ENCODE measurements around the gene MOB1A.
"Not testable (repeated sequence)": the region's sequence is repeated elsewhere in the genome, so short reads cannot be mapped to it uniquely, and the experiment has no call there.

MOB1A gene

GRCh38 chr2:74222300-74222650 is 43.6 kb upstream of the MOB1A start:
- DNase-seq (ENCODE audit: extremely low read depth, insufficient read length), result no peak
- TF ChIP-seq CTCF (IDR thresholded peaks at IDR 0.05; ENCODE audit: insufficient read depth, low read length, poor library complexity, severe bottlenecking), result no peak
- no peaks in the 10 kb centered on the region for H3K27me3 ChIP-seq (replicated peaks; ENCODE audit: control insufficient read depth, insufficient read depth, low read length)
- peaks cover 7% of the 10 kb centered on the region for H3K36me3 ChIP-seq (ENCODE audit: control insufficient read depth, insufficient read depth, low read length)
- no peak overlapping the region for H3K4me3 ChIP-seq (replicated peaks; ENCODE audit: low read depth, low read length)

DNA sequence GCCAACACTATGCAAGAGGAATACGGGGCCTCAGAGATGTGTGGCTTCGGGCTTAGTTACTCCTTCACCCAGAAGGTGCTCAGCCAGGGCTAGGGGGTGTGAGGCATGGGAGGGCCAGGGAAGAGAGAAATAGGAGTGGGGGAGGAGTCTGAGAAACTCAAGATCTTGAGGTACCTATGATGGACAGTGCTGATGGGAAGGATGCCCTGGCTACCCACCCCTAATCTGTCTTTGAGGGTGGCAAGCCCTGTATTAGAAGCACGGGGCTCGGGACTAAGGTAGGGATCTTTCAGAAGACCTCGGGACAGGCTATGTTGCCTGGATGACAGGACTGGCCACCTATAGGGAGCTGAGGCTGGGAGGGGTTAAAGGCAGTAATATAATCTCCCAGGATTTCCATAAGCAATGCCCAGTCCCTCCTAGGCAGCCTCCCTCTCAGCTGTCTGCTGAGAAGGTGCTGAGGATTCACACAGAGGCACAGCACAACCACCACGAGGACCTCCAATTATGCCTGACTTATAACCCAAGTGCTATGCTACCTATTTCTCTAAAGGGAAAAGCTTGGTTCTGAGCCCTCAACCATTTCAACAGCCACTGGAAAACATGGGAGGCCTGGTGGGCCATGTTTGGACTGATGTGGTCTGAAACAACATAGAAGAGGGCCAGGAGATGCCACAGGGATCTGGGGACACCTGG is 43.1 kb upstream of the MOB1A start:
- Histone ChIP-seq H3K4me3 (replicated peaks; ENCODE audit: low read depth, low read length) (no peak overlapping the region), H3K36me3 (ENCODE audit: control insufficient read depth, insufficient read depth, low read length) (peaks cover 7% of the 10 kb centered on the region), H3K27me3 (replicated peaks; ENCODE audit: control insufficient read depth, insufficient read depth, low read length) (no peaks in the 10 kb centered on the region)
- no peak for TF ChIP-seq CTCF (IDR thresholded peaks at IDR 0.05; ENCODE audit: insufficient read depth, low read length, poor library complexity, severe bottlenecking)
- no peak for DNase-seq (ENCODE audit: extremely low read depth, insufficient read length)

GRCh38 chr2:74221091-74221490 is 42.4 kb upstream of the MOB1A start:
- Histone ChIP-seq H3K27me3 (replicated peaks; ENCODE audit: control insufficient read depth, insufficient read depth, low read length) (no peaks in the 10 kb centered on the region), H3K36me3 (ENCODE audit: control insufficient read depth, insufficient read depth, low read length) (peaks cover 9% of the 10 kb centered on the region), H3K4me3 (replicated peaks; ENCODE audit: low read depth, low read length) (no peak overlapping the region)
- no peak for TF ChIP-seq CTCF (IDR thresholded peaks at IDR 0.05; ENCODE audit: insufficient read depth, low read length, poor library complexity, severe bottlenecking)
- no peak for DNase-seq (ENCODE audit: extremely low read depth, insufficient read length)

DNA sequence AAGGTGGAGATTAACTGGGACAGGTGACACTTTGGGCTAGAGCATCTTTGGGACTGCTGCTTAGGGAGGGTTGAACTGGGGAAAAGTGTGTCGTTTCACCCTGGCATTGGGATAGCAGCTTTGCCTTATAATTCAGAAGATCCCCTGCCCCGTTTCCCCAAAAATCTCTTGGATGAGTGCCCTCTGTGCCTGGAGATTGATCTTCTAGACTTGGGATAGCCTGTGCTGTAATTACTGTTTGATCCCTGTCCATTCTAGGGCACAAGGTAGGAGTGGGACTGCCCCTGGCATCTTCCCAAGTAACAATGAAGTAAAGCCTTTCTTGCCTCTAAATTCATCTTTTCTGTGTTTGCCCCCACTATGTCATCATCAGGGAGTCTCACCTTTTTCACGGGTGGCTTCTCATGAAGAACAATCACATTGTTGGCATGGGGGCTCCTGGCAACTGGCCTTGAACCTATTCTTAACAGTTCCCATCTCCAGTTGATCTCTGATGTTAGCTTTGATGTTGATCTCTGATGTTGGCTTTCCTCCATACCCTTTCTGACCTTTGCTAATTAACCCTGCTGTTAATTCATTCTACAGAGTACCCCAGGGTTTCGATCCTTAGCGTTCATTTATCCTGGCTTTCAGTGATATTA is 41.3 kb upstream of the MOB1A start:
- no peak for DNase-seq (ENCODE audit: extremely low read depth, insufficient read length)
- no peak for TF ChIP-seq CTCF (IDR thresholded peaks at IDR 0.05; ENCODE audit: insufficient read depth, low read length, poor library complexity, severe bottlenecking)
- Histone ChIP-seq H3K27me3 (replicated peaks; ENCODE audit: control insufficient read depth, insufficient read depth, low read length) (no peaks in the 10 kb centered on the region), H3K36me3 (ENCODE audit: control insufficient read depth, insufficient read depth, low read length) (peaks cover 13% of the 10 kb centered on the region), H3K4me3 (replicated peaks; ENCODE audit: low read depth, low read length) (no peak overlapping the region)

DNA sequence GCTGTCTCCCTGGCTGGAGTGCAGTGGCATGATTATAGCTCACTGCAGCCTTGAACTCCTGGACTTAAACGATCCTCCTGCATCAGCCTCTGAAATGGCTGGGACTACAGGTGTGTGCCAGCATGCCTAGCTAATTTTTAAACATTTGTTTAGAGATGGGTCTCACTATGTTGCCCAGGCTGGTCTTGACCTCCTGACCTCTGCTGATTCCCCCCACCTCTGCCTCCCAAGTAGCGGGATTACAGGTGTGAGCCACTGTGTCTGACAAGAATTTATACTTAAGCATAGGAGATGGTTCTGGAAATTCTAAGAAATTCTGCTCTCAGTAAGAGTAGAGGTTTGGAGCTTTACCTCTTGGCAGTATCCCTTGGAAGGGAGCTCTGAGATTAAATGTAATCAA is 38.0 kb upstream of the MOB1A start:
- DNase-seq (ENCODE audit: extremely low read depth, insufficient read length), result no peak
- no peak for TF ChIP-seq CTCF (IDR thresholded peaks at IDR 0.05; ENCODE audit: insufficient read depth, low read length, poor library complexity, severe bottlenecking)
- no peak overlapping the region for H3K4me3 ChIP-seq (replicated peaks; ENCODE audit: low read depth, low read length)
- peaks cover 19% of the 10 kb centered on the region for H3K36me3 ChIP-seq (ENCODE audit: control insufficient read depth, insufficient read depth, low read length)
- no peaks in the 10 kb centered on the region for H3K27me3 ChIP-seq (replicated peaks; ENCODE audit: control insufficient read depth, insufficient read depth, low read length)

DNA sequence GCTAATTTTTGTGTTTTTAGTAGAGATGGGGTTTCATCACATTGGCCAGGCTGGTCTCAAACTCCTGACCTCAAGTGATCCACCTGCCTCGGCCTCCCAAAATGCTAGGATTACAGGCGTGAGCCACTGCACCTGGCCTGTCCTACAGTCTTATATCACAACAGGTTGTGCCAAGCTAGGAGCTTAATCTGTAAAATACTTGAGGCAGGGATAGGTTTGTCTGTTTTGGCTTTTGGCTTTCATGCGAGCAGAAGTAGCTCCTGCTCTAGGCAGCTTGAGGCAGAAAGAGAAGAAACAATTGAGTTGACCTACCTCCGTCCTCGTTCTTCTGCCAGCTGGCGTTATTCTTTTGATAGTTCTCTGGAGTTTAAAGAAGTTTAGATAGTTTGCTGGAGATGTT is 37.1 kb upstream of the MOB1A start:
- not testable (repeated sequence) for DNase-seq (ENCODE audit: extremely low read depth, insufficient read length); H3K4me3 ChIP-seq (replicated peaks; ENCODE audit: low read depth, low read length)
- H3K36me3 ChIP-seq (ENCODE audit: control insufficient read depth, insufficient read depth, low read length), result peaks cover 19% of the 10 kb centered on the region

More for the DNA sequence above, 37.1 kb upstream of the MOB1A start:
- H3K27me3 ChIP-seq (replicated peaks; ENCODE audit: control insufficient read depth, insufficient read depth, low read length), result not testable (repeated sequence)
